Liver (tissue), 3 donors: ENCODE data around the gene SUGCT.

ENCODE experiments used
- EGR1 ChIP-seq, 2 donors: IDR thresholded peaks; 2 replicates each; pipeline ENCODE4 v1.6.1; 2016 to 2018; ENCODE audit warnings: antibody characterized with exemption in 2 of 2, low read depth in 2 of 2
- YY1 ChIP-seq: IDR thresholded peaks from 2 replicates; pipeline ENCODE4 v1.6.1; 2016; ENCODE audit warnings: antibody characterized with exemption, mild to moderate bottlenecking
- TF ChIP-seq, protein P1 (sequence below): fragments of 150-350 bp; IDR thresholded peaks from 2 replicates; pipeline ENCODE4 v1.5.1; 2017; ENCODE audit warnings: improper control_type of control experiment, low read depth, low read length; ENCODE audit not compliant: missing input control
- TF ChIP-seq, protein P2 (sequence below): IDR thresholded peaks from 2 replicates; pipeline ENCODE4 v1.6.1; 2016; ENCODE audit warnings: antibody characterized with exemption
- donor health status: healthy.
- donor health status: healthy.

GRCh38 chr7:40156988-40157387 is 22.2 kb downstream of the SUGCT start:
- TF ChIP-seq, protein P1, sequence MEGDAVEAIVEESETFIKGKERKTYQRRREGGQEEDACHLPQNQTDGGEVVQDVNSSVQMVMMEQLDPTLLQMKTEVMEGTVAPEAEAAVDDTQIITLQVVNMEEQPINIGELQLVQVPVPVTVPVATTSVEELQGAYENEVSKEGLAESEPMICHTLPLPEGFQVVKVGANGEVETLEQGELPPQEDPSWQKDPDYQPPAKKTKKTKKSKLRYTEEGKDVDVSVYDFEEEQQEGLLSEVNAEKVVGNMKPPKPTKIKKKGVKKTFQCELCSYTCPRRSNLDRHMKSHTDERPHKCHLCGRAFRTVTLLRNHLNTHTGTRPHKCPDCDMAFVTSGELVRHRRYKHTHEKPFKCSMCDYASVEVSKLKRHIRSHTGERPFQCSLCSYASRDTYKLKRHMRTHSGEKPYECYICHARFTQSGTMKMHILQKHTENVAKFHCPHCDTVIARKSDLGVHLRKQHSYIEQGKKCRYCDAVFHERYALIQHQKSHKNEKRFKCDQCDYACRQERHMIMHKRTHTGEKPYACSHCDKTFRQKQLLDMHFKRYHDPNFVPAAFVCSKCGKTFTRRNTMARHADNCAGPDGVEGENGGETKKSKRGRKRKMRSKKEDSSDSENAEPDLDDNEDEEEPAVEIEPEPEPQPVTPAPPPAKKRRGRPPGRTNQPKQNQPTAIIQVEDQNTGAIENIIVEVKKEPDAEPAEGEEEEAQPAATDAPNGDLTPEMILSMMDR = no peak
- TF ChIP-seq YY1 (no peak), EGR1 (IDR thresholded peaks at IDR 0.05; ENCODE audit: low read depth in 2 of 2) (no peak)
- TF ChIP-seq, protein P2, sequence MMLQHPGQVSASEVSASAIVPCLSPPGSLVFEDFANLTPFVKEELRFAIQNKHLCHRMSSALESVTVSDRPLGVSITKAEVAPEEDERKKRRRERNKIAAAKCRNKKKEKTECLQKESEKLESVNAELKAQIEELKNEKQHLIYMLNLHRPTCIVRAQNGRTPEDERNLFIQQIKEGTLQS = no peak
